ENCODE measurements around the gene FRG1.
A peak's percentile ranks its signal among the peaks of the same experiment; 100 is the strongest.

DNA sequence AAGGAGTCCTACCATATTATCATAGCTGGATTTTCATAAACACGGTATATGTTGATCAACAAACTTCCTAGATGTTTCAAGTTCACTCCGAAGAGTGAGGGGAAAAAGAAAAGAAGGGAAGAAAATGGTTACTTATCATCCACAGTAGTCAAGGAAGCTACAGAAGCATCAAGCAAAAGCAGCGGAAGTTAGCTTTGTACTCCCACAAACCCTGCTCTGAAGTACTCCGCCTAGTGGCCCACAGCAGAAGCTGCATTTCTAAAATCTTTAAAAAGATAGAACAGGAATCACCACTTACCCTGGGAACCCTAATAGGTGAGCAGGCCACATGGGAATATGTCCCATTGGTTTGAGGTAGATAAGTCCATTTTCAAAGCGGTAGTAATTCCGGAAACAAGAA lies 28.5 kb upstream of the FRG1 start:
- TF ChIP-seq CTCF (IDR thresholded peaks at IDR 0.05) (peak; percentile 58), SIN3A (IDR thresholded peaks at IDR 0.05; ENCODE audit: borderline replicate concordance, insufficient read depth, low read depth, low read length) (no peak)

All from Panc1 (cell line).